Smooth muscle cell (in vitro differentiated cells): ENCODE results near the gene PPHLN1. TPM values are rescaled to one million over a fixed set of nuclear protein-coding genes. Genes with fewer than 3 reads are reported as not detected.

Source experiments
- DNase-seq: peaks from one replicate; lab custom pipeline; 2025; ENCODE audit not compliant: unreplicated experiment; lab: John Stamatoyannopoulos, UW
- H2AFZ ChIP-seq: fragments of 200-600 bp; sonication (generic); 2 replicates; pipeline ENCODE4 v1.6.0; 2016; ENCODE audit warnings: antibody characterized with exemption, low read depth, mild to moderate bottlenecking
- H3F3A ChIP-seq: fragments of 200-600 bp; sonication (generic); 2 replicates; pipeline ENCODE4 v1.6.0; 2017; ENCODE audit warnings: antibody characterized with exemption, low read depth
- H3K27ac ChIP-seq: fragments of 200-600 bp; sonication (generic); 2 replicates; pipeline ENCODE4 v1.5.1; 2016; ENCODE audit warnings: low read depth, mild to moderate bottlenecking
- H3K27me3 ChIP-seq: fragments of 200-600 bp; sonication (generic); 2 replicates; pipeline ENCODE4 v1.6.1; 2016; ENCODE audit warnings: low read depth, mild to moderate bottlenecking
- H3K36me3 ChIP-seq: fragments of 200-600 bp; sonication (generic); 2 replicates; pipeline ENCODE4 v1.5.1; 2016; ENCODE audit warnings: low read depth
- H3K4me1 ChIP-seq: fragments of 200-600 bp; sonication (generic); 2 replicates; pipeline ENCODE4 v1.5.1; 2016; ENCODE audit warnings: low read depth
- H3K4me2 ChIP-seq: fragments of 200-600 bp; sonication (generic); 2 replicates; pipeline ENCODE4 v1.6.0; 2016; ENCODE audit warnings: mild to moderate bottlenecking
- H3K4me3 ChIP-seq: fragments of 200-600 bp; sonication (generic); 2 replicates; pipeline ENCODE4 v1.5.1; 2016; ENCODE audit warnings: mild to moderate bottlenecking
- H3K79me2 ChIP-seq: fragments of 200-600 bp; sonication (generic); 2 replicates; pipeline ENCODE4 v1.6.0; 2016; ENCODE audit warnings: low read depth, mild to moderate bottlenecking
- H3K9ac ChIP-seq: fragments of 200-600 bp; sonication (generic); 2 replicates; pipeline ENCODE4 v1.6.0; 2016; ENCODE audit warnings: low read depth
- H3K9me3 ChIP-seq: fragments of 200-600 bp; sonication (generic); replicated peaks from 2 replicates; pipeline ENCODE4 v1.5.1; 2016; ENCODE audit warnings: low read depth
- H4K20me1 ChIP-seq: fragments of 200-600 bp; sonication (generic); 2 replicates; pipeline ENCODE4 v1.6.0; 2016; ENCODE audit warnings: low read depth
- CTCF ChIP-seq: fragments of 200-600 bp; sonication (generic); IDR thresholded peaks from 2 replicates; pipeline ENCODE4 v1.5.1; 2017; ENCODE audit warnings: borderline replicate concordance, mild to moderate bottlenecking, antibody characterized with exemption; ENCODE audit not compliant: insufficient read depth, poor library complexity, severe bottlenecking
- WGBS: methylation state at CpG from one replicate; pipeline ENCODE4 v1.1.7; 2016; ENCODE audit warnings: low lambda C conversion rate; 5-methylcytosine and 5-hydroxymethylcytosine counted together
- polyA plus RNA-seq: library from polyadenylated mRNA; unstranded; fragments of >200 nt; fragmentation: Nextera tagmentation; extraction: Ambion mirVana; gene quantifications from 2 replicates; pipeline ENCODE4 v1.2.1, GENCODE V29; 2016
- total RNA-seq: library from RNA; depleted of rRNA; stranded (reverse); fragments of >200 nt; gene quantifications from 2 replicates; pipeline ENCODE4 v1.2.3, GENCODE V29; 2014

Gene PPHLN1
- total and polyA plus RNA-seq, 2 experiments from 2014 or later = 49.2 to 59.6 TPM

- H4K20me1 ChIP-seq = peaks cover 99% of the 10 kb centered on the region
- peaks cover 98% of the 10 kb centered on the region for H3K79me2 ChIP-seq
- H3K27me3 ChIP-seq = no peaks in the 10 kb centered on the region
Observed at GRCh38 chr12:42482748-42483520, 157.0 kb downstream of the PPHLN1 start.

GRCh38 chr12:42483521-42483790 is 157.5 kb downstream of the PPHLN1 start:
- H3K79me2 ChIP-seq = peaks cover 98% of the 10 kb centered on the region
- H3F3A ChIP-seq = peaks cover 33% of the 10 kb centered on the region
- H3K4me3 ChIP-seq = peak overlapping the region; percentile 85
- H3K9ac ChIP-seq = peak overlapping the region; percentile 83
- H3K4me2 ChIP-seq = peak overlapping the region; percentile 95
- H3K27ac ChIP-seq = peak overlapping the region; percentile 67
- H2AFZ ChIP-seq = no peak overlapping the region
- H3K27me3 ChIP-seq = no peaks in the 10 kb centered on the region
- H4K20me1 ChIP-seq = peaks cover 97% of the 10 kb centered on the region
- H3K4me1 ChIP-seq = peaks cover 43% of the 10 kb centered on the region
- no peaks in the 10 kb centered on the region for H3K36me3 ChIP-seq
- TF ChIP-seq CTCF = no peak
- WGBS = 0% methylated on average over 21 of the region's 30 CpGs
- no peaks in the 10 kb centered on the region for H3K9me3 ChIP-seq
- peak; percentile 37 for DNase-seq

More at GRCh38 chr12:42482748-42483520, 157.0 kb downstream of the PPHLN1 start:
- Histone ChIP-seq H3K9ac (peak overlapping the region; percentile 83), H3K4me2 (peak overlapping the region; percentile 95), H3F3A (peaks cover 33% of the 10 kb centered on the region), H3K4me1 (peaks cover 43% of the 10 kb centered on the region), H3K27ac (peak overlapping the region; percentile 67), H3K4me3 (peak overlapping the region; percentile 85), H2AFZ (no peak overlapping the region), H3K36me3 (no peaks in the 10 kb centered on the region), H3K9me3 (no peaks in the 10 kb centered on the region)
- TF ChIP-seq CTCF = peak; percentile 95
- WGBS = 1% methylated on average over 80 of the region's 83 CpGs
- DNase-seq = peak; percentile 44

GRCh38 chr12:42484996-42485395 is 159.0 kb downstream of the PPHLN1 start:
- WGBS = 19% methylated on average over 3 of the region's 3 CpGs
- H3K4me1 ChIP-seq = peaks cover 43% of the 10 kb centered on the region
- H2AFZ ChIP-seq = no peak overlapping the region
- peaks cover 29% of the 10 kb centered on the region for H3F3A ChIP-seq
- H3K27ac ChIP-seq = peak overlapping the region; percentile 67
- peak overlapping the region; percentile 85 for H3K4me3 ChIP-seq
- no peak for TF ChIP-seq CTCF
- H3K9me3 ChIP-seq = no peaks in the 10 kb centered on the region
- H3K79me2 ChIP-seq = peaks cover 98% of the 10 kb centered on the region
- peaks cover 93% of the 10 kb centered on the region for H4K20me1 ChIP-seq
- no peaks in the 10 kb centered on the region for H3K27me3 ChIP-seq
- H3K36me3 ChIP-seq = no peaks in the 10 kb centered on the region
- no peak for DNase-seq
- peak overlapping the region; percentile 95 for H3K4me2 ChIP-seq
- H3K9ac ChIP-seq = no peak overlapping the region

GRCh38 chr12:42485823-42486222 is 159.9 kb downstream of the PPHLN1 start:
- Histone ChIP-seq H3K27me3 (no peaks in the 10 kb centered on the region), H3K9ac (no peak overlapping the region), H2AFZ (no peak overlapping the region), H3K4me3 (no peak overlapping the region), H3K9me3 (no peaks in the 10 kb centered on the region), H3K36me3 (no peaks in the 10 kb centered on the region), H3K4me1 (peaks cover 42% of the 10 kb centered on the region), H3K79me2 (peaks cover 98% of the 10 kb centered on the region), H3K4me2 (peak overlapping the region; percentile 95), H4K20me1 (peaks cover 93% of the 10 kb centered on the region), H3K27ac (peak overlapping the region; percentile 67), H3F3A (peaks cover 33% of the 10 kb centered on the region)
- no peak for TF ChIP-seq CTCF
- DNase-seq = no peak
- WGBS = 58% methylated on average over 3 of the region's 3 CpGs
